Spleen (tissue), 7 donors: ENCODE measurements around the gene MRM1.

ENCODE experiments used
- POLR2A ChIP-seq, 3 donors: fragments of 450-650 bp; IDR thresholded peaks; one replicate each; pipeline ENCODE4 v1.5.1; 2017; ENCODE audit warnings: antibody characterized with exemption in 3 of 3, mild to moderate bottlenecking in 1 of 3
- POLR2AphosphoS5 ChIP-seq, 3 donors: sonication (generic); formaldehyde crosslinking; IDR thresholded peaks; one replicate each; pipeline ENCODE4 v1.5.1; 2017; ENCODE audit warnings: antibody characterized with exemption in 3 of 3
- TF ChIP-seq, protein P1 (sequence below), 11 experiments: fragments of 200-600 bp in 7 of 11; fragments of 450-650 bp in 4 of 11; sonication (generic) in 4 of 11; IDR thresholded peaks in 8 of 11; conservative IDR thresholded peaks in 3 of 11; 1 replicate in 7 of 11; 2 replicates in 4 of 11; pipeline versions ENCODE4 v1.4.0 to v1.8.0; 2016 to 2021; ENCODE audit warnings: antibody characterized with exemption in 11 of 11, inconsistent platforms in 4 of 11, mild to moderate bottlenecking in 1 of 11
- donor health status: DM: no; HTN: no; CAD: no; lungs with moderate emphysema.
- donor health status: DM: no; HTN: no; CAD: no.
- donor health status: DM: no; HTN: no; CAD: no.

DNA sequence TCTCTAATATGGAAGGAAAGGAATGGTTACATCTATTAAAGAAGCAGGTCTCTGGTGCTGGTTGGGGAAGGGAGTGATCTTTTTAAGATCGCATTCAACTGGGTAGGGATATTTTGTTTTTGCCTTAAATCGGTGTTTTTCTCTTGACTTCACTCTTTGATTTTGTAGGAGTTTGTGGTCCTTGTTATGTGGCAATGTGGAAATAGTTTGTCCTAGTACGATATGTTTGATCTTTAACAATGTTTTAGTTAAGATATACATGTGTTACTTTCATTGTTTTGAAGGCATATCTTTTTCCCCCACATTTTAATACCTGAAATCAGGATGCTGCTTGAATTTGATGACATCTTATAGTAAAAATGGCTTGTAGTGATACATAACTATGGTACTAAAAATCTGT is 47.9 kb upstream of the MRM1 start:
- TF ChIP-seq POLR2A (IDR thresholded peaks at IDR 0.05) (no peak), POLR2AphosphoS5 (IDR thresholded peaks at IDR 0.05) (no peak)
- TF ChIP-seq, protein P1, sequence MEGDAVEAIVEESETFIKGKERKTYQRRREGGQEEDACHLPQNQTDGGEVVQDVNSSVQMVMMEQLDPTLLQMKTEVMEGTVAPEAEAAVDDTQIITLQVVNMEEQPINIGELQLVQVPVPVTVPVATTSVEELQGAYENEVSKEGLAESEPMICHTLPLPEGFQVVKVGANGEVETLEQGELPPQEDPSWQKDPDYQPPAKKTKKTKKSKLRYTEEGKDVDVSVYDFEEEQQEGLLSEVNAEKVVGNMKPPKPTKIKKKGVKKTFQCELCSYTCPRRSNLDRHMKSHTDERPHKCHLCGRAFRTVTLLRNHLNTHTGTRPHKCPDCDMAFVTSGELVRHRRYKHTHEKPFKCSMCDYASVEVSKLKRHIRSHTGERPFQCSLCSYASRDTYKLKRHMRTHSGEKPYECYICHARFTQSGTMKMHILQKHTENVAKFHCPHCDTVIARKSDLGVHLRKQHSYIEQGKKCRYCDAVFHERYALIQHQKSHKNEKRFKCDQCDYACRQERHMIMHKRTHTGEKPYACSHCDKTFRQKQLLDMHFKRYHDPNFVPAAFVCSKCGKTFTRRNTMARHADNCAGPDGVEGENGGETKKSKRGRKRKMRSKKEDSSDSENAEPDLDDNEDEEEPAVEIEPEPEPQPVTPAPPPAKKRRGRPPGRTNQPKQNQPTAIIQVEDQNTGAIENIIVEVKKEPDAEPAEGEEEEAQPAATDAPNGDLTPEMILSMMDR (IDR thresholded peaks at IDR 0.05 in 8 of 11, conservative IDR thresholded peaks at IDR 0.05 in 3 of 11), result no peak
